Parathyroid adenoma (tissue), 2 donors: Measurements from ENCODE around the gene MCU.

Source experiments
- H2AFZ ChIP-seq: fragments of 300-600 bp; sonication (generic); one replicate; pipeline ENCODE4 v1.7.0; 2017; ENCODE audit warnings: antibody characterized with exemption, mild to moderate bottlenecking
- H3K27ac ChIP-seq: fragments of 300-600 bp; sonication (generic); one replicate; pipeline ENCODE4 v1.7.0; 2017
- H3K27me3 ChIP-seq: fragments of 300-600 bp; sonication (generic); one replicate; pipeline ENCODE4 v1.7.0; 2017; ENCODE audit warnings: low read length; ENCODE audit not compliant: control insufficient read depth, insufficient read depth
- H3K36me3 ChIP-seq: fragments of 300-600 bp; sonication (generic); one replicate; pipeline ENCODE4 v1.7.0; 2017; ENCODE audit warnings: low read length; ENCODE audit not compliant: control insufficient read depth, insufficient read depth
- H3K4me1 ChIP-seq: fragments of 300-600 bp; sonication (generic); one replicate; pipeline ENCODE4 v1.7.0; 2017; ENCODE audit warnings: control low read depth
- H3K4me2 ChIP-seq: fragments of 300-600 bp; sonication (generic); one replicate; pipeline ENCODE4 v1.7.0; 2017; ENCODE audit warnings: low read length
- H3K4me3 ChIP-seq: fragments of 300-600 bp; sonication (generic); one replicate; pipeline ENCODE4 v1.7.0; 2017; ENCODE audit warnings: low read depth, low read length
- H3K79me2 ChIP-seq: fragments of 300-600 bp; sonication (generic); one replicate; pipeline ENCODE4 v1.7.0; 2017; ENCODE audit warnings: control low read depth
- H3K9ac ChIP-seq: fragments of 300-600 bp; sonication (generic); one replicate; pipeline ENCODE4 v1.7.0; 2017; ENCODE audit warnings: mild to moderate bottlenecking
- H3K9me3 ChIP-seq: fragments of 300-600 bp; sonication (generic); one replicate; pipeline ENCODE4 v1.7.0; 2017; ENCODE audit warnings: low read length; ENCODE audit not compliant: control insufficient read depth
- CTCF ChIP-seq: fragments of 300-600 bp; sonication (generic); IDR thresholded peaks from one replicate; pipeline ENCODE4 v1.7.0; 2017; ENCODE audit warnings: antibody characterized with exemption, mild to moderate bottlenecking
- donor health status: primary hyperparathyroidism.

MCU gene

GRCh38 chr10:72906446-72906845, 214.5 kb downstream of the MCU start:
- Histone ChIP-seq H3K9ac (no peak overlapping the region), H3K79me2 (no peaks in the 10 kb centered on the region), H3K4me3 (no peak overlapping the region), H3K4me2 (no peak overlapping the region), H3K36me3 (no peaks in the 10 kb centered on the region), H3K27ac (no peak overlapping the region), H3K27me3 (no peaks in the 10 kb centered on the region), H2AFZ (no peak overlapping the region), H3K9me3 (no peaks in the 10 kb centered on the region), H3K4me1 (no peaks in the 10 kb centered on the region)
- no peak for TF ChIP-seq CTCF

GRCh38 chr10:72910705-72911104, 218.8 kb downstream of the MCU start:
- no peak overlapping the region for H3K4me3 ChIP-seq
- TF ChIP-seq CTCF: no peak
- H3K9me3 ChIP-seq: no peaks in the 10 kb centered on the region

GRCh38 chr10:72911758-72912157, 219.8 kb downstream of the MCU start:
- H2AFZ ChIP-seq: no peak overlapping the region
- no peaks in the 10 kb centered on the region for H3K36me3 ChIP-seq
- no peak overlapping the region for H3K9ac ChIP-seq
- no peak overlapping the region for H3K27ac ChIP-seq
- H3K4me1 ChIP-seq: no peaks in the 10 kb centered on the region
- no peaks in the 10 kb centered on the region for H3K79me2 ChIP-seq
- no peak for TF ChIP-seq CTCF
- no peak overlapping the region for H3K4me2 ChIP-seq
- no peaks in the 10 kb centered on the region for H3K27me3 ChIP-seq
- no peaks in the 10 kb centered on the region for H3K9me3 ChIP-seq
- no peak overlapping the region for H3K4me3 ChIP-seq

More at GRCh38 chr10:72910705-72911104, 218.8 kb downstream of the MCU start:
- Histone ChIP-seq H2AFZ (no peak overlapping the region), H3K9ac (no peak overlapping the region), H3K4me1 (no peaks in the 10 kb centered on the region), H3K79me2 (no peaks in the 10 kb centered on the region), H3K27ac (no peak overlapping the region), H3K36me3 (no peaks in the 10 kb centered on the region), H3K4me2 (no peak overlapping the region), H3K27me3 (no peaks in the 10 kb centered on the region)

GRCh38 chr10:72912736-72913135, 220.8 kb downstream of the MCU start:
- no peak overlapping the region for H3K27ac ChIP-seq
- no peaks in the 10 kb centered on the region for H3K9me3 ChIP-seq

More at GRCh38 chr10:72912736-72913135, 220.8 kb downstream of the MCU start:
- no peak for TF ChIP-seq CTCF
- Histone ChIP-seq H3K4me1 (no peaks in the 10 kb centered on the region), H3K79me2 (no peaks in the 10 kb centered on the region), H3K4me2 (no peak overlapping the region), H3K4me3 (no peak overlapping the region), H3K36me3 (no peaks in the 10 kb centered on the region), H2AFZ (no peak overlapping the region), H3K9ac (no peak overlapping the region), H3K27me3 (no peaks in the 10 kb centered on the region)
